DMS153 treated with DMSO at 0.1 percent for 48 hours (cell line): ENCODE data around the gene TEX2.
A peak's percentile ranks its signal among the peaks of the same experiment; 100 is the strongest.

ENCODE experiments used
- DNase-seq: peaks from one replicate; lab custom pipeline; 2025; ENCODE audit not compliant: unreplicated experiment; lab: John Stamatoyannopoulos, UW

The TEX2 gene

DNA sequence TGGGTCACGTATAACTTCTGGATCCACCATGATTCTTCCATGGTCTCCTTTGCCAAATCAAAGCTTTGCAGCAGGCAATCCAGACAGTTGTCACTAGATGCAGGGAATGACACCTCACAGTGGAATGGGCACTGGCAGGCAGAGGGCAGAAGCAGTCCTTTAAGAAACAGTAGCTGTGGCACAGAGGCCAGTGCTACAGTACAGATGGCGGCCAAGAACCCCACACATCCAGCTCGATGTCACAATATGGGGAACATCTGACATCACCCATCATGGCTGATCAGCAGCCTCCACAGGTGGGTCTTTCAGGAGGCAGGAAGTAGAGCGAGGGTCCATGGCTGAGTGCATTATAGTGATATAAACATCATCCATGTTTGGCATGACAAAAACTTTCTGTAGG lies 114.4 kb downstream of the TEX2 start:
- no peak for DNase-seq

DNA sequence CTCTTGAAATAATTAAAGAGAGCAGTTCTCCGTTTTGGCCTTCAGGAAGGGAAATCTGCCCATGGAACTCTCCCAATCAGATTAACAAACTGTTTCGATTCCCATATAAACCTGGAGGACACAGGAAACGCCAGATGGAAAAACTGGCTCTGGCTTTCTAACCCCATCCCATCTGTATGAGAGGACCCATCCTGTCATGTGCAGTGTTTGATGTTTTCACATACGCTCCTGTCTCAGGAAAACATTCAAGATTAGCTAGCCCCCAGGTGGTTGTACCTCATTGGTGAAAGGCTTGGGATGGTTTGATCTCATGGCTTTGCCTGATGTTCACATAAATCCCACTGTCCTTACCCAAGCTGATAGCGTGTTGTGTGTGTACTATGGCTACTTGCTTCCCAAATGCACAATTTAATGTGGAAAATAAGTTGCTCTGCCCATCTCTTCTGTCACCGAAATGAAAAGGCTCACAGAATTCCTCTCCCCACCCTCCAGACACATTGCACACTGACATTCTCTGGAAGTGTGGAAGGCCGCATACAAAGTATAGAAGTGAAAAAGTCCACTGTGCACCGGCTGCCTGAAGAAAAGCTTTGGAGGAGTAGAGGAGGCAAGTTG lies 114.9 kb downstream of the TEX2 start:
- DNase-seq, result no peak

DNA sequence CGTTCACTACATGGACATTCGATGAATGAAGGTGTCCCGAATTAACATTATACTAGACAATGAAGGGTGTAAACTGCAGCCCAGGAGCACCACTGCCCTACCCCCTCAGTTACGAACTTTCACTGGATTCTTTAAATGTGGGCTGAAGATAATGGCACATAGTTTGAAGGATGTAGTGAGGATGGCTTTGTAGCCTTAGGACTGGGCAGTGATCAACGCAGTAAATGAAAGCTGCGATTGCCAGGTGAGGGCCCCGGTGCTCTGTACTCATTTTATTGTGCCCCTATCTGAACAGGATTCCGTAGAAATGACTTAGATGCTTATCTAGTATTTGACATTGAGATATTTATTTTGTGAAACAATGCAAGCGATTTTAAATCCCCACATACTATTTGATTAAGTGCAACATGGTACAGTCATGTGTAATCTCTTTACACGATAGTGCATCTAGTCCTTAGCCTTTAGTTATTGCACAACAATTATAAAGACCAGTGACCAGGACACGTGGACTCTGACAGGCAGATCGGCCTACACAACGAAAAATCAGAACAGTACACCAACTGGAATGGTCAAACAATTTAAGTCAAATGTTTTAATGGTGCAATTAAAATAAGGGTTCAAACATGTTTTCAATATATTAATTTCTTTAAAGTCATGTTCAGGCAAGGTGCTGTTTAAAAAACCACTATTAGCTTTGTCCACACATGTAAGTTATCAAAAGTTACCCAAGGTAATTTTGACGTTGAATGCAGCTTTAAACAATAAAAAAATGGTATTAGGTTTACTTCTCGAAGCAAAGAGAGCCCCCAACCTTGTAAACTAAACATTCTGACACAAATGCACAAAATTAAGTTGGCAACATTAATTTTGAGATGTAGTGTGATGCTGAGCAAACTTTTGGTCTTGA lies 115.7 kb downstream of the TEX2 start:
- no peak for DNase-seq

DNA sequence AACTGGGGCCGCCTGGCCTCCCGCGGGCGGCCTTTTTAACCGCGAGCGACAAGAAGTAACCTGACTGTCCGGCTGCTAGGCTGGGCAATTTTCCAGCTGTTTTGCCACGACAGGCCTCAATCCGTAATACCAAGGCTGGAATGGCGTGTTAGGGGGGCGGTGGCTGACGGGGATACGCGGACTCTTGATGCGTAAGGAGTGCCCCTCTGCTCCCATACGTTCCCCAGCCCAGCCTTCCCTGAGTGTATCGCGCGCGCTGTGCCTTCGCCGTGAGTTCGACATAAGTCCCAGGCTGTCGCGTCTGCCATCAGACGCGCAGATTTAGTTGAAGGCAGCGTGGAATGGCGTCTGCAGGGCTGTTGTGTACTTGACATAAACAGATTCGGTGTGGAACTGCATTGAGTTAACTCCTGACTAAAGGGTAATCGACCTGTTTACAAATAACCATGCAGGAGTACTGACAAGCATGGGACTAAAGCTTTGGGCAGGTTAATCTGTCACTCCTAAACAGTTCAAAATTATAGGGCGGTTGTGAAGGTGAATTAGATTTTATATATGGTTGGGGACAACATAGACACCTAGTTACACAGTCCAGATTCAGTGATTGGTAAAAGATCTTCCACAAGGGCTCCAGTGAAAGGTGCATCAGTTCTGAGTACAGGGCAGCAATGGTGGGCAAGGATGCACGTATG lies 116.5 kb downstream of the TEX2 start:
- no peak for DNase-seq

DNA sequence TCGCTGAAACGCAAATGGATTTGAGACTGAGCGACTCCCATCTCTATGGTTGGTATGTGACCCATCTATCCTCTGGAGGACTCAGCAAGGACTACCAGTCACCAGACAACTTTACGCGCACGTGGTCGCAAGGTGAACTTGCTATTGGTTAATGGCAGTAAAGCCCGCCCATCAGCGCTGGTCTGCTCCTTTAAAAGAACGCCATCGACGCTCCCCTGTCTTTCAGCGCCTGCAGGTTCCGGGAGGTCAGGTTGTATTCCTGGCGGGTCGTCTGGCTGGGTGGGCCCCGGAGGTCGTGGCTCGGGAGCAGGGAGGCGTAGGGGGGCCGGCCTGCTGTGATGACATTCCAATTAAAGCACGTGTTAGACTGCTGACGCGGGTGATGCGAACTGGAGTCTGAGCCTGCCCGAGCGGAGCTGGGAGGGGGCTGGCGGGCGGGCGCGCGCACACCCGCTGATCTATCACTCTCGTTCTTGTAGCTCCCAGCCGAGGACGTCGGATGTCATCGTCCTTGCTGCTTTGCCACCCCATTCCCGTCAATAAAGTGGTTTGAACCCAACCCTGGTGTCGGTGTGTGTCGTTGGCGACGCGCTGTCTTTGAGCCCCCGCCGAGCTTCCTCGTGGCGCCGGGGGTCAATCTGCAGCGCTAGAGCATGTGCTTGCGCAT lies 117.2 kb downstream of the TEX2 start:
- DNase-seq, result peak; percentile 98

DNA sequence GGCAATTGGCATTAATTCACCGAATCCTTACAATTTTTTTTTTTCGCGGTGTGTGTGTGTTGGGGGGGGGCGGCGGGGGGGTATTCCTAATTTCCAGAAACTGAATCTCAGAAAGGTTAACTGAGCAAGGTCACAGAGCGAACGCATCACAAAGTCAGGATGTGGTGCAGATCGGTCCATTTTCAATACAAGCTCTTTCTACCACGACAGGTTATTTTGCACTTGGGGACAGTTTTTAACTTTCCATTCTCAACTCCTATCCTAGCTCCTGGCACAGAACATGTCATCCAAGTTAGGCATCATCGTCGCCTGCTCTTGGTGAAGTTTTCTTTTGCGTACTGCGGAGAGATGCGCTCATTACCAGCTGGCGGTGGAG lies 117.7 kb downstream of the TEX2 start:
- no peak for DNase-seq

DNA sequence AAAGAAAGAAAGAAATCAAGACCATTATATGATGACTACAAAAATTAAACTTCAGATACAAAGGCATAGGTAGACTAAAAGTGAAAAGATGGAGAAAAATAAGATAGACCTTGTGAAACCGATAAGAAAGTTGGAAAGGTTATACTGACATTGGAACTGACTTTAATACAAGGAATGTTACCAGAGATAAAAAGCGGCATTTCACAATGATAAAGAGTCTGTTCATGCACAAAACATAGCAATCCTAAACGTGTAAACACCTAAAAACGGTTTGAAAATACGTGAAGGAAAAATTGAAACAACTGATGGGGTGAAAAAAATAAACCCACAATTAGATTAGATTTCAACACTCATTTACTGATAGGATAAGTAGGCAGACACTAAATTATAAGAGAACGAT lies 123.5 kb downstream of the TEX2 start:
- DNase-seq, result no peak

DNA sequence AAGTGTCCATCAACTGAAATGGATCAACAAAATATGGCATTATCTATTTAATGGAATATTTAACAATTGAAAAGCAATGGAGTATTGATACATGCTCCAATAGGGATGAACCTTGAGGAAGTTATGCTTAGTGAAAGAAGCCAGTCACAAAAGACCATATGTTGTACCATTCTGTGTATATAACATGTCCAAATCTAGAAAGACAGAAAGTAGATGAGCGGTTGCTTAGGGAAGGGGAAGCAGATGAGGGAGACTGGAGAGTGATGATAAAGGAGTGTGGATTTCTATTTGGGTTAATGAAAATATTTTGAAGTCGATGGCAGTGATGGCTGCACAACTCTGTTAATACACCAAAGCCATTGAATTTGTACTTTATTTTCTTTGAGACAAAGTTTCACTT lies 124.6 kb downstream of the TEX2 start:
- no peak for DNase-seq

DNA sequence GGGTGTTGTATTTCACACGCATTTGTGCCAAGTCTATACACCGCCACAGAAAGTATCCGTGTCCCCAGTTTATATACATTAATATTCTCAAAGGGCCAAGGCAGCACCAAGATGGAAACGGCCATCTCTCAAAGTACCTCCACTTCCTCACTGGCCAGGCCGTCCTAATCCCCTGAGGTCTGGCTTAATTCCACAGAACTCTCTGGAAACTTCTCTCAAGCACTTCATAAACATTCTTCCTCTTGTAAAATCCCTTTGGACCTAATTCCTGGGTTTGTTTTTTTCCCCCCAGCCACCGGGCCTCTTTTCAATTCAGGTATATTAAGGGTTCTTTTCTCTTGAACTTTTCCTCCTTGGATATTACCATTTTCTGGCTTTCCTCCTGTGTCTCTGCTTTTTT lies 128.1 kb downstream of the TEX2 start:
- DNase-seq, result no peak

DNA sequence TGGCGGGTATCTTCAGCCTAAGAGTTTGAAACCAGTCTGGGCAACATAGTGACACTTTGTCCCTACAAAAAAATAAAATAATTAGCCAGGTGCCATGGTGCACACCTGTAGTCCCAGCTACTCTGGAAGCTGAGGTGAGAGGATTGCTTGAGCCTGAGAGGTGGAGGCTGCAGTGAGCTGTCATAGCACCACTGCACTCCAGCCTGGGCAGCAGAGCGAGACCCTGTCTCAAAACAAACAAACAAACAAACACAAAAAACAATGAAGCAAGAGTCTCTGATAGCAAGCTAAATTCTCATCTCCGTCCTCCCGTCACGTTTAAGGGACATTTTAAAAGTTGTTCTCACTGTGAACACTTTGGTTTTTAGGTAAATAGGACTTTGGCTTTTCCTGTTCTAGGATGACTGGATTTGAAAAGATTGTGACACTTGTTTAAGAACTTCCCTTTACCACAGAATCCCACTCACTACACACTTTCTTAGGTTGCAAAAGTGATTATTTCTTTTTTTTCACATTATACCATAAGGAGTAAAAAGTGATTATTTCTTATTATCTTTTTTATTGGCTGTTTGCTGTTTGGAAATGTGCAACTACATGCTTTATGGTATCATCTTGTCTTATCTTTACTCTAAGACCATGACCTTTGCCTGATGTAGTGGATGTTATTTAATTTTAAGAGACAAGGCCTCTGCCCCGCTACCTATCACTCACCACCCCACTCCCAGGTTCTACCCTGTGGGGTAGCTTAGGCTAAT lies 128.7 kb downstream of the TEX2 start:
- DNase-seq, result no peak

DNA sequence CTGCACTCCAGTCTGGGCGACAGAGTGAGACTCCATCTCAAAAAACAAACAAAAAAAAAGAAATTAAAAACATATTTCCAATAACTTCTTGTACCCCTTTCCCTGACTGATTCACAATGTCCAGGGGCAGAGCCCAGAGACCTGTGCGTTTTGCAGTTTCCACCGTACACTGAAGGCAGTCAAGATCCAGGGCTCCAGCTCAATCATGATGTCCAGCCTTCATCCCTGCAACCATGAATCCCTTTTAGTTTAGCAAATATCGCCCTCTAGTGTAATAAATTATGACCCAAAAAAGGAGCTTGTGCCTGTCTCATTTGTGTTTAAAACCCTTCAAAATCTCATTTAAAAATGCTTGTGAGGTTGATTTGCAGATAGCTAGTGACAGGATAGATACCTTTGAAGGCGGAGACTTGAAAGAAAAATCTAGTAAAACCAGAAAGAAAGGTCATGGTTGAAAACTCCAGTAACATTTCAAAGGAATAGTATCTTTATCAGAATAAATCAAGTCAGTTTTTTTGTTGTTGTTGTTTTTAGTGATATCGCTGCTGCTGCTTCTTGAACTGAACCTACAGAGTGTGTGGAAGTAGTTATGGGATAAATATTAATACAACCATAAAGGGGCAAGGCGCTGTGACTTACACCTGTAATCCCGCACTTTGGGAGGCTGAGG lies 129.4 kb downstream of the TEX2 start:
- peak; percentile 75 for DNase-seq

DNA sequence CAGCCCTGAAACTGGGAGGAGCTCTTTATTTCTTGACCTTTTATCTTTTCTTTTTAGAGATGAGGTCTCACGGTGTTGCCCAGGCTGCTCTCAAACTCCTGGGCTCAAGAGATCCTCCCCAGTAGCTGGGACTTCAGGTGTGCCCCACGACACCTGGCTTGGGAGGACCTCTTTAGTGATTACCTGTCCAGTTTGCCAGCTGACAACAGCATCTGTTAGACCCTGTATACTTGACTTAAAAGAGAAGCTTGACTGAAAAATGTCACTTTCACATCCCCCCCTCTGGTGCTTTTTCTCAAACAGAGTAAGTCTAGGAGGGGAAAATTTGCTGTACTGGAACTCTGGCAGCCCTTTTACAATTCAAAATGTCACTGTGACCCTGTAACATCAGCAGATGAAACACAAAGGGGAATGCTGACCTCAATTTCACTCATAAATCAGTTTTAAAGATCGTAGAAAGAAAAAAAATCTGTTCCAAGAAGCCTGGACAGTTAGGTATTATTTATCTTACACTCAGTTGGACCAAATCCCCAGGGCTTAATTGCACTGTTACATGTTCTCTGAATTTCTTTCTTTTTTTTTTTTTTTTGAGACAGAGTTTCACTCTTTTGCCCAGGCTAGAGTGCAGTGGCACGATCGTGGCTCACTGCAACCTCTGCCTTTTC lies 131.3 kb downstream of the TEX2 start:
- DNase-seq, result no peak

DNA sequence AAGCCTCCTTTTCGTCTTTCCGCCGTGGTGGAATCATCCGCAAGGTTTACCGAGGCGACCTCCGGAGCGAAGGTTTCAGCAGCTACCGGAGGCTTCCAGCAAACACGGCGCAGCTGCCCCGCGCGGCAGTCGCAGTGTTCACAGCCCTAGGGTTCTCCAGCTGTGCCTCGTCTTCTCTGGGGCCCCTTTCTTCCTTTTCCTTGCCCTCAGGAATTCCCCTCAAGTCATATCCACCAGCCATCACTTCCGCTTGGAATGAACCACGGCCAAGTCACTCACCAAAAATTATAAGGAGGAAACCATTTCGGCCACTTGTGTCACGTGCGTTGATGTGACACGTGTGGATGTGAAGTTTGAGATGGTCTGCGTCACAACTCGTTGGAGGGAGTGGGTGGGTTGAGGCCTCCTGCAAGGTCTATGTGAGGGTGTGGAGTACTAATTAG lies 132.5 kb downstream of the TEX2 start:
- DNase-seq, result no peak

DNA sequence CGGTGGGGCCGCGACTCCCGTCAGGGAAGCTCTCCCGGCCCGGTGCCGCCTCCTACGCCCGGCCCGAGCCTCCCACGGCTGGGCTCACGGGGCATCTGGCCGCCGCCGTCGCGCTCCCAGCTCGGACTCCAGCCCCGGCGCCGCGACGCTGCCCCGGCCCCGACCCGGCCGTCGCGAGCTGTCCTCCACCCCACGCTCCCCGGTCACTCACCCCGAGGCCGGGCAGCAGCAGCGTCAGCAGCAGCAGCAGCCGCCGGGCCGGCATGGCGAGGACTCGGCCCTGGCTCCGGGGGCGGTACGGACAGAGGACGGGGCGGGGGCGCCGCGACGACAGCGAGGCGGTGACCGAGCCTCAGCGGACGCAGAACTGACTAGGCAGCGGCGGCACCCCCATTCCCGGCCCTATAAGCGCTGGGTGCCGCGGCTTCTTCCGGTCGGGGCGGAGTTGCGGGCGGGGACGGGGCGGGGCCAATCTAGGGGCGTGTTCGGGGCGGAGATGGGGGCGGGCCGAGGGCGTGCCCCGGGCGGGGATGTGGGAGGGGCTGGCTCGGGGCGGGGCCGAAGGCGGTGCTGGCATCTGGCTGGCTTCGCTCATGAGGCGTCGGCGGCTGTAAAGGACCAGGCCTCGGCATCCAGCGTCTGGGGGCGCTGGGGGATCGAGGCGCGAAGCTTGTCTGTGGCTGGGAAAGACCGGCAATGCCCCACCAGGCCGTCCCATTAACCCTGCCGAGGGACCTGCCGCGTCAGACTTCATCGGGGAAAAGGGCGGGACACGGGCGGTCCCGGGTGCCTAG lies 133.1 kb downstream of the TEX2 start, which contains the start of gene ERN1:
TSS of gene ERN1 (minus strand) at position 380 of the 794 bp plus-strand sequence. CDS start at position 265, 115 bp downstream.
- peak; percentile 77 for DNase-seq

DNA sequence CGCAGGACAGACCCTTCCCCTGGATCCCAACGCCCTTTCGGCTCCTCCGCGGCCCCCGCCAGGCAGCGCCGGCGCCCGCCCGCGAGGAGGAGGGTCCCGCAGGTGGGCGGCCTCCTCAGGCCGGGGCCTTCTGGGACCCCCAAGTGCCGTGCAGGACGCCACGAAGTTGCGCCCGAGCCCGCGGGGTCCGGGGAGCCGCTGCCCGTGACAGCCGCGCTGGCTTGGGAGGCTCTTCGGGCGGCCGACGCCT lies 133.6 kb downstream of the TEX2 start:
- DNase-seq, result no peak

DNA sequence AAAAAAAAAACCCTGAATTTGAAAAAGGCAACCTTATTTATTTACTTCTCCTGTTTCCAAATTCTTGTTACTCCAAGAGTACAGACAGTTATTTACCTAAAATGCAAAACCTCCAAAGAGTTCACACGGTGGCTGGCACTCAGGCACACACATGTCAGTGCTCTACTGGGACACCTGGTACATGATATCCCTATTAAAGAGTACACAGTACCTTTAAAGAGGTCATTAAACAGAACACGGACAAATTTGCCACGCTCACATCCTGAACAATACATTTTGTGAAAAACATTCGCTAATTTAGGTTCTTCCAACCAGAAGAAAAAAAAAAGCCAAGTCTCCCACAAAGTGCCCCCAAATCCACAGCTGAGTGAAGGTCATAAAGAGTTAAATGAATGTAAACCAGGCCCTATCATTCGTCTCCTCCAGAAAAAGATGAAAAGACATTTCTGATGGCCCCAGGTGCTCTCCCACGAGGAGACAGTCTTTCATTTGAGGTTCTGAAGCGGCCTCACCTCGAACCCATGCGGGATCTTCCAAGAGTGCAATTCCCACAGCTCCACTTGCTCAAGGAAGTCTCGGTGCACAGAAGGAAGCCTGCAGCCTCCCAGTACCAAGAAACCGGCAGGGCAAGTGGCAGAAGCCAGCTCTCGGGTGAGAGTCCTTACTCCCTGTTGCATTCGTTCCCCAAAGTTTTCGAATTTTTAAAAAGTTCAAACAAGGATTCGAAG lies 134.1 kb downstream of the TEX2 start:
- DNase-seq, result no peak

DNA sequence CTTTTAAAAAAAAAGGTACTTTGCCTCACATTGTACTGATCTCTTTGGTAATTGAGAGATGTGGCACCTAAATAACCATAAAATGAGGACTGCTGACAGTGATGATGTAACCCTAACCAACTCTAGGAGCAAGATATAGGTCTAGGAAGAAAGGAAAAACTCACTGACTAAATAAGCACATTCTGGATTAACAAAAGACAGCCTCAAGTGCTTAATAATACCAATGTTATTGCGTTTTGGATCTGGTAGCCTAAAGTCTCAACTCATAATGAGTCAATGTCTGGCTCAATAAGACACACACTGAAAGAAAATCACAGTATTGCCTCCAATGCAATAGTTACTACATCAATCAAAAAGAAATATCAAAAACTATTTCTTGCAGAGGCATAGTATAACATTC lies 136.1 kb downstream of the TEX2 start:
- no peak for DNase-seq

DNA sequence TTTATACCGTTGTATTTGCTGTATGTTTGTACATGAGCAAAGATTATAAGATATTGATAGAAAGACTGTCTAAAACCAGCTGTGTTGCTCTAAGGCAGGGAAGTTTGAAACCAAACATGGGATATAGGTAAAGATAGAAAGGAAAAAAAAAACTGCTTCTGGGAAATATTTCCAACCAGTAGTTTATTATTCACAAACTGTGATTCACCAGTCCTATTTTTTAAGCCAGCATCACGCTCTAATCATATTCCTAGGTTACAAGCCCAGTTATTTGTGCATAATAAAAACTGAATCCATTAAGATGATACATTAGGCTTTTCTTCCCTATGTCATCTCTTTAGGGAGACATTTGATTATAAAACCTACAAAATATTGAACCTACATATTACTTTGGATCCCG lies 137.1 kb downstream of the TEX2 start:
- DNase-seq, result no peak
